Endodermal cell (in vitro differentiated cells): ENCODE data around the gene CRY1. TPM values are rescaled to one million over a fixed set of nuclear protein-coding genes. Genes with fewer than 3 reads are reported as not detected.

Experiments used
- DNase-seq: peaks from one replicate; pipeline ENCODE4 v3.0.0-alpha.2; 2017
- H3K27ac ChIP-seq: 2 replicates; pipeline ENCODE4 v1.5.1; 2013; ENCODE audit warnings: mild to moderate bottlenecking, low read depth, low read length, moderate library complexity
- H3K27me3 ChIP-seq: 2 replicates; pipeline ENCODE4 v1.6.1; 2013; ENCODE audit warnings: mild to moderate bottlenecking, low read length, moderate library complexity; ENCODE audit not compliant: insufficient read depth, control insufficient read depth, poor library complexity, severe bottlenecking
- H3K36me3 ChIP-seq: 2 replicates; pipeline ENCODE4 v1.7.0; 2013; ENCODE audit warnings: mild to moderate bottlenecking, low read length, moderate library complexity; ENCODE audit not compliant: control insufficient read depth, insufficient read depth
- H3K4me1 ChIP-seq: one replicate; pipeline ENCODE4 v1.7.0; 2013; ENCODE audit warnings: low read length; ENCODE audit not compliant: control insufficient read depth, insufficient read depth
- H3K4me3 ChIP-seq: 2 replicates; pipeline ENCODE4 v1.5.1; 2013; ENCODE audit warnings: mild to moderate bottlenecking, low read length, moderate library complexity
- H3K9ac ChIP-seq: 2 replicates; pipeline ENCODE4 v1.6.1; 2013; ENCODE audit warnings: mild to moderate bottlenecking, low read length, moderate library complexity; ENCODE audit not compliant: poor library complexity, severe bottlenecking; ENCODE audit errors: extremely low read depth
- H3K9me3 ChIP-seq: 2 replicates; pipeline ENCODE4 v1.6.1; 2013; ENCODE audit warnings: mild to moderate bottlenecking, low read length, moderate library complexity; ENCODE audit not compliant: control insufficient read depth
- H3K27ac Mint-ChIP-seq: 2 replicates; pipeline ENCODE4 v1.8.0; 2020; ENCODE audit warnings: mixed read lengths
- H3K27me3 Mint-ChIP-seq: 2 replicates; pipeline ENCODE4 v1.8.0; 2021; ENCODE audit warnings: mild to moderate bottlenecking, mixed read lengths; ENCODE audit not compliant: insufficient read depth
- H3K36me3 Mint-ChIP-seq: 2 replicates; pipeline ENCODE4 v1.8.0; 2020; ENCODE audit warnings: low read depth, mixed read lengths
- H3K4me1 Mint-ChIP-seq: 2 replicates; pipeline ENCODE4 v1.8.0; 2020; ENCODE audit warnings: mixed read lengths
- H3K4me3 Mint-ChIP-seq: 2 replicates; pipeline ENCODE4 v1.8.0; 2020; ENCODE audit warnings: mild to moderate bottlenecking, moderate library complexity, mixed read lengths
- H3K9me3 Mint-ChIP-seq: 2 replicates; pipeline ENCODE4 v1.8.0; 2020; ENCODE audit warnings: mild to moderate bottlenecking, mixed read lengths
- WGBS, 2 experiments: methylation state at CpG; one replicate each; pipeline versions ENCODE4 v1.1.5 to v1.1.7; 2013; ENCODE audit warnings: missing lambda C conversion rate in 2 of 2, mixed read lengths in 1 of 2; ENCODE audit not compliant: insufficient coverage in 1 of 2, insufficient read length in 1 of 2; 5-methylcytosine and 5-hydroxymethylcytosine counted together
- total RNA-seq, 2 donors: library from RNA; stranded (reverse); fragmentation: NEBNext Ultra II Directional in 1 of 2; extraction: Animal tissue kit (Norgen Biotek cat#: 25700) in 1 of 2; gene quantifications; 2 replicates in 1 of 2; 3 replicates in 1 of 2; pipeline ENCODE4 v1.2.1, GENCODE V29; 2021
- TF ChIP-seq, protein P1 (sequence below): fragments of 200-600 bp; sonication (generic); conservative IDR thresholded peaks from 2 replicates; pipeline ENCODE4 v1.5.0; 2021; ENCODE audit warnings: antibody characterized with exemption, mild to moderate bottlenecking

Gene CRY1
- total RNA-seq, 2 donors from 2014 or later = 29.9 to 33.4 TPM

DNA sequence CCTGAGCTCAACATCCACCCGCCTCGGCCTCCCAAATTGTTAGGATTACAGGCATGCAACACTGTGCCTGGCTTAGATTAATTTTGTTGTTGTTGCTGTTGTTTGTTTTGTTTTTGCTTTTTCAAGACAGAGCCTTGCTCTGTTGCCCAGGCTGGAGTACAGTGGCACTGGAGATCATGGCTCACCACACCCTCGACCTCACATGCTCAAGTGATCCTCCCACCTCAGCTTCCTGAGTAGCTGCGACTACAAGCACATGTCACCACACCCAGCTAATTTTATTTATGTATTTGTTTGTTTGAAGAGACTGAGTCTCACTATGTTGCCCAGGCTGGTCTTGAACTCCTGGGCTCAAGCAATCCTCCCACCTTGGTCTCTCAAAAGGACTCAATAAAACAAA, 26.7 kb downstream of the CRY1 start:
- H3K36me3 Mint-ChIP-seq = peaks cover 17% of the 10 kb centered on the region
- no peaks in the 10 kb centered on the region for H3K27me3 Mint-ChIP-seq
- WGBS, 2 experiments = 96% methylated on average over 3 of the region's 4 CpGs; no CpG with 5 or more reads in 1 of the 2 experiments
- H3K4me1 ChIP-seq = no peaks in the 10 kb centered on the region
- H3K9ac ChIP-seq = no peak overlapping the region
- no peaks in the 10 kb centered on the region for H3K4me1 Mint-ChIP-seq
- no peak overlapping the region for H3K27ac Mint-ChIP-seq
- TF ChIP-seq, protein P1, sequence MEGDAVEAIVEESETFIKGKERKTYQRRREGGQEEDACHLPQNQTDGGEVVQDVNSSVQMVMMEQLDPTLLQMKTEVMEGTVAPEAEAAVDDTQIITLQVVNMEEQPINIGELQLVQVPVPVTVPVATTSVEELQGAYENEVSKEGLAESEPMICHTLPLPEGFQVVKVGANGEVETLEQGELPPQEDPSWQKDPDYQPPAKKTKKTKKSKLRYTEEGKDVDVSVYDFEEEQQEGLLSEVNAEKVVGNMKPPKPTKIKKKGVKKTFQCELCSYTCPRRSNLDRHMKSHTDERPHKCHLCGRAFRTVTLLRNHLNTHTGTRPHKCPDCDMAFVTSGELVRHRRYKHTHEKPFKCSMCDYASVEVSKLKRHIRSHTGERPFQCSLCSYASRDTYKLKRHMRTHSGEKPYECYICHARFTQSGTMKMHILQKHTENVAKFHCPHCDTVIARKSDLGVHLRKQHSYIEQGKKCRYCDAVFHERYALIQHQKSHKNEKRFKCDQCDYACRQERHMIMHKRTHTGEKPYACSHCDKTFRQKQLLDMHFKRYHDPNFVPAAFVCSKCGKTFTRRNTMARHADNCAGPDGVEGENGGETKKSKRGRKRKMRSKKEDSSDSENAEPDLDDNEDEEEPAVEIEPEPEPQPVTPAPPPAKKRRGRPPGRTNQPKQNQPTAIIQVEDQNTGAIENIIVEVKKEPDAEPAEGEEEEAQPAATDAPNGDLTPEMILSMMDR = no peak
- H3K27me3 ChIP-seq = no peaks in the 10 kb centered on the region
- no peak overlapping the region for H3K4me3 Mint-ChIP-seq
- no peak overlapping the region for H3K27ac ChIP-seq
- peaks cover 16% of the 10 kb centered on the region for H3K9me3 ChIP-seq
- H3K4me3 ChIP-seq = no peak overlapping the region
- no peaks in the 10 kb centered on the region for H3K36me3 ChIP-seq
- no peak for DNase-seq
- H3K9me3 Mint-ChIP-seq = peaks cover 7% of the 10 kb centered on the region

DNA sequence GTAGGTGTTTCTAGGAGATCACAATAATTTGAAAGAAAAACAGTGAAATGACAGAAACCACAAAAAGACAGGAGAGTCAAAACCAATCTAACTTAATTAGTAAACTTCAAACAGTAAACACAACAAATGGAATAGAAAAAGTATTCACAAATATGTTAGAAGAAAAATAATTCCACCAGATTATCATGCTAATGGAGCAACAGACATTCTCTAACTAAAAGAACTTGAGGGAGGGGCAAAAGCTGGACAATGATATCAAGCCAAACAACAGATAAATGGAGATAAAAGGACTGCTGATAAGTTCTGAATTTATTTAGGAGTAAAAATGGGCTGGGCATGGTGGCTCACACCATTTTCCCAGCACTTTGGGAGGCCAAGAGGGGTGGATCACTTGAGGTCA, 28.7 kb downstream of the CRY1 start:
- no peak overlapping the region for H3K27ac ChIP-seq
- no peak for DNase-seq
- Mint-ChIP-seq H3K36me3 (peaks cover 17% of the 10 kb centered on the region), H3K9me3 (peaks cover 7% of the 10 kb centered on the region), H3K4me1 (no peaks in the 10 kb centered on the region), H3K27me3 (no peaks in the 10 kb centered on the region), H3K27ac (no peak overlapping the region), H3K4me3 (no peak overlapping the region)
- no peak overlapping the region for H3K9ac ChIP-seq
- H3K27me3 ChIP-seq = no peaks in the 10 kb centered on the region
- H3K9me3 ChIP-seq = peaks cover 16% of the 10 kb centered on the region
- H3K36me3 ChIP-seq = no peaks in the 10 kb centered on the region
- TF ChIP-seq, protein P1 = no peak
- H3K4me1 ChIP-seq = no peaks in the 10 kb centered on the region
- no peak overlapping the region for H3K4me3 ChIP-seq

DNA sequence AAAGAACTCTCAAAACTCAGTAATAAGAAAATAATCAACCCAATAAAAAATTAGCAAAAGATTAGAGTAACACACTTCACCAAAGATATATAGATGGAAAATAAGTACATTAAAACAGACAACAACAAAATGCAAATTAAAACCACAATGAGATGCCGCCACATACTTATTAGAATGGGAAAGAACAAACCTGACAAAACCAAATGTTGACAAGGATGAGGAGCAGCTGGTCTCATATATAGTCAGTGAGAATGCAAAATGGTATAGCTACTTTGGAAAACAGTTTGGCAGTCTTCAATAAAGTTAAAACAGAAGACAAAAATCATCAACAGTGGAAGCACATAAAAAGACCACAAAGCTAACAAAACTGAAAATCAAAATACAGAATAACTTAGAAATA, 29.1 kb downstream of the CRY1 start:
- Mint-ChIP-seq H3K4me1 (no peaks in the 10 kb centered on the region), H3K36me3 (peaks cover 17% of the 10 kb centered on the region), H3K27me3 (no peaks in the 10 kb centered on the region), H3K4me3 (no peak overlapping the region), H3K9me3 (peaks cover 7% of the 10 kb centered on the region), H3K27ac (no peak overlapping the region)
- Histone ChIP-seq H3K4me3 (no peak overlapping the region), H3K4me1 (no peaks in the 10 kb centered on the region), H3K9me3 (peaks cover 16% of the 10 kb centered on the region), H3K9ac (no peak overlapping the region), H3K36me3 (no peaks in the 10 kb centered on the region), H3K27me3 (no peaks in the 10 kb centered on the region), H3K27ac (no peak overlapping the region)
- TF ChIP-seq, protein P1 = no peak
- DNase-seq = no peak
- WGBS, 2 experiments = 100% methylated on average over 1 of the region's 1 CpG; no CpG with 5 or more reads in 1 of the 2 experiments
